Measurements from ENCODE around the gene SYNGAP1. TPM values are rescaled to one million over a fixed set of nuclear protein-coding genes. Genes with fewer than 3 reads are reported as not detected.
A peak's percentile ranks its signal among the peaks of the same experiment; 100 is the strongest.

The SYNGAP1 gene
- total RNA-seq, 1 donor from 2014 or later = 14.1 TPM

DNA sequence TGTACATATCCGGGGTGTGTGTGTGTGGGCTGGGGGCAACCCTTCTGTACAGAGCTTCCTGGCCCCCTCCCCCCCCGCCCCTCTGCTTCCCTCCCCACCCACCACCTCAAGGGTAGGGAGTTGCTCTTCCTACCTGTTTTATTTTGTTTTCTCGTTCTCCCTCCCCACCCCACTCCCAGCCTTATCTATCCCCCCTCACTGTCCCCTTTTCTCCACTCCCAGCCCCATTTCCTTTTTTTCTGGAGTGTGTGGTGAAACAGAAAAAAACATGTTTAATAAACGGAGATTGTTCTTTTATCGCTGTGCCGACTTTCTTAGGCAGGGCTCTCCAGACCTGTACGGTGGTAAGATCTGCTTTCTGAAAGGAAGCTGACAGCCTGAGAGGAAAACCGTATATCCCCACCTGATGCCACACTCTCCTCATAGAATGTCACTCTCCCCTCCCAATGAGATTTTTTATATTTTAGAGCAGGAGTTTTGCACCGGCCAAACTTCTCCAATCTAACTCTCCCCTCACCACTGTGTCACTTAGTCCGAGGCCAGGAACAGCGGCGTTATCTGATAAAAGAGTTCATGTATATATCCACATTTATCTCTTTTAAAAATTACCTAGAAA lies 33.6 kb downstream of the SYNGAP1 start:
- DNase-seq (ENCODE audit: low spot score) = no peak
- Histone ChIP-seq H3K4me1 (no peaks in the 10 kb centered on the region), H3K4me2 (peak overlapping the region; percentile 100), H3K79me2 (ENCODE audit: low read depth) (peaks cover 22% of the 10 kb centered on the region), H3F3A (ENCODE audit: low read depth) (peaks cover 39% of the 10 kb centered on the region), H3K27me3 (no peaks in the 10 kb centered on the region), H3K9me3 (ENCODE audit: low read depth) (no peaks in the 10 kb centered on the region), H3K4me3 (peak overlapping the region; percentile 70), H3K36me3 (no peaks in the 10 kb centered on the region), H3K27ac (no peak overlapping the region), H3K9ac (peak overlapping the region; percentile 47), H4K20me1 (ENCODE audit: low read depth) (peaks cover 17% of the 10 kb centered on the region), H2AFZ (replicated peaks) (no peak overlapping the region)
- no peak for TF ChIP-seq EZH2 (IDR thresholded peaks at IDR 0.05)
- no peak for TF ChIP-seq CTCF (IDR thresholded peaks at IDR 0.05)
- no peak for TF ChIP-seq EZH2phosphoT487 (IDR thresholded peaks at IDR 0.05)
- peaks cover 30% of the 10 kb centered on the region for H3K4me1 Mint-ChIP-seq
- no peaks in the 10 kb centered on the region for H3K9me3 Mint-ChIP-seq
- H3K27me3 Mint-ChIP-seq (ENCODE audit: insufficient read depth, low read depth) = peaks cover 8% of the 10 kb centered on the region
- H3K4me3 Mint-ChIP-seq = peak overlapping the region; percentile 96
- peak overlapping the region; percentile 94 for H3K27ac Mint-ChIP-seq
- peaks cover 30% of the 10 kb centered on the region for H3K36me3 Mint-ChIP-seq

GRCh38 chr6:33454009-33454946 lies 34.4 kb downstream of the SYNGAP1 start, which contains the start of gene ZBTB9:
Gene ZBTB9 (plus strand): TSS chr6:33454576. CDS start chr6:33455101, 525 bp downstream.
- Histone ChIP-seq H3F3A (ENCODE audit: low read depth) (peaks cover 38% of the 10 kb centered on the region), H3K79me2 (ENCODE audit: low read depth) (peaks cover 22% of the 10 kb centered on the region), H4K20me1 (ENCODE audit: low read depth) (peaks cover 15% of the 10 kb centered on the region), H3K4me1 (no peaks in the 10 kb centered on the region), H3K9ac (peak within 1 kb of the TSS; percentile 74), H3K36me3 (no peaks in the 10 kb centered on the region), H3K4me3 (peak within 1 kb of the TSS; percentile 70), H3K27ac (no peak within 1 kb of the TSS), H3K9me3 (ENCODE audit: low read depth) (no peaks in the 10 kb centered on the region), H3K4me2 (peak within 1 kb of the TSS; percentile 100), H3K27me3 (no peaks in the 10 kb centered on the region), H2AFZ (replicated peaks) (no peak within 1 kb of the TSS)
- Mint-ChIP-seq H3K4me3 (peak within 1 kb of the TSS; percentile 96), H3K4me1 (peaks cover 30% of the 10 kb centered on the region), H3K27me3 (ENCODE audit: insufficient read depth, low read depth) (peaks cover 4% of the 10 kb centered on the region), H3K9me3 (no peaks in the 10 kb centered on the region), H3K36me3 (peaks cover 24% of the 10 kb centered on the region), H3K27ac (peak within 1 kb of the TSS; percentile 94)
- peak; percentile 98 for DNase-seq (ENCODE audit: low spot score)
- TF ChIP-seq CTCF (IDR thresholded peaks at IDR 0.05) (no peak), EZH2 (IDR thresholded peaks at IDR 0.05) (no peak), EZH2phosphoT487 (IDR thresholded peaks at IDR 0.05) (no peak)

DNA sequence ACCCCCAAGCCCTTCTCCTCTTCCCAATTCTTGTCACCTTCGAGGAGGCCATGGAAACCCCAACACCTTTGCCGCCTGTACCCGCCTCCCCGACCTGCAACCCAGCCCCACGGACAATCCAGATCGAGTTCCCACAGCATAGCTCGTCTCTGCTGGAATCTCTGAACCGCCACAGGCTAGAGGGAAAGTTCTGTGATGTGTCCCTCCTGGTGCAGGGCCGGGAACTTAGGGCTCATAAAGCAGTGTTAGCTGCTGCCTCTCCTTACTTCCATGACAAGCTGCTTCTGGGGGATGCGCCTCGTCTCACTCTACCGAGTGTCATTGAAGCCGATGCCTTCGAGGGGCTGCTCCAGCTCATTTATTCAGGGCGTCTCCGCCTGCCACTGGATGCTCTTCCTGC lies 35.2 kb downstream of the SYNGAP1 start:
- Histone ChIP-seq H3K4me3 (peak overlapping the region; percentile 70), H3F3A (ENCODE audit: low read depth) (peaks cover 32% of the 10 kb centered on the region), H3K4me1 (no peaks in the 10 kb centered on the region), H3K27me3 (no peaks in the 10 kb centered on the region), H3K27ac (no peak overlapping the region), H3K36me3 (no peaks in the 10 kb centered on the region), H4K20me1 (ENCODE audit: low read depth) (peaks cover 9% of the 10 kb centered on the region), H3K79me2 (ENCODE audit: low read depth) (peaks cover 22% of the 10 kb centered on the region), H3K4me2 (peak overlapping the region; percentile 100), H3K9me3 (ENCODE audit: low read depth) (no peaks in the 10 kb centered on the region), H3K9ac (peak overlapping the region; percentile 74), H2AFZ (replicated peaks) (no peak overlapping the region)
- H3K9me3 Mint-ChIP-seq = no peaks in the 10 kb centered on the region
- no peak for TF ChIP-seq EZH2phosphoT487 (IDR thresholded peaks at IDR 0.05)
- no peak for TF ChIP-seq CTCF (IDR thresholded peaks at IDR 0.05)
- no peak for TF ChIP-seq EZH2 (IDR thresholded peaks at IDR 0.05)
- H3K36me3 Mint-ChIP-seq = peaks cover 20% of the 10 kb centered on the region
- H3K4me1 Mint-ChIP-seq = peaks cover 30% of the 10 kb centered on the region
- peak overlapping the region; percentile 96 for H3K4me3 Mint-ChIP-seq
- peaks cover 4% of the 10 kb centered on the region for H3K27me3 Mint-ChIP-seq (ENCODE audit: insufficient read depth, low read depth)
- DNase-seq (ENCODE audit: low spot score) = no peak
- peak overlapping the region; percentile 79 for H3K27ac Mint-ChIP-seq
